Muscle of leg (tissue), 11 donors: Measurements from ENCODE around the gene FOXK1. TPM values are rescaled to one million over a fixed set of nuclear protein-coding genes. Genes with fewer than 3 reads are reported as not detected.

Experiments used
- DNase-seq: peaks from one replicate; pipeline ENCODE4 v3.0.0; 2013
- H3K27ac ChIP-seq: one replicate; pipeline ENCODE4 v1.5.1; 2013; ENCODE audit warnings: mild to moderate bottlenecking, low read length, control low read depth
- H3K27me3 ChIP-seq: one replicate; pipeline ENCODE4 v1.6.1; 2013; ENCODE audit warnings: low read length; ENCODE audit not compliant: control insufficient read depth, insufficient read depth
- H3K36me3 ChIP-seq: one replicate; pipeline ENCODE4 v1.6.1; 2013; ENCODE audit warnings: low read length; ENCODE audit not compliant: control insufficient read depth, insufficient read depth
- H3K4me1 ChIP-seq: one replicate; pipeline ENCODE4 v1.6.1; 2013; ENCODE audit warnings: low read length; ENCODE audit not compliant: control insufficient read depth, insufficient read depth
- H3K4me3 ChIP-seq: one replicate; pipeline ENCODE4 v1.5.1; 2013; ENCODE audit warnings: low read length, control low read depth
- H3K9me3 ChIP-seq: replicated peaks from 2 replicates; pipeline ENCODE4 v1.6.1; 2013; ENCODE audit warnings: low read depth, low read length; ENCODE audit not compliant: control insufficient read depth
- whole genome bisulfite sequencing: methylation state at CpG from one replicate; pipeline ENCODE4 v1.1.5; 2013; ENCODE audit warnings: missing lambda C conversion rate; ENCODE audit not compliant: insufficient coverage; 5-methylcytosine and 5-hydroxymethylcytosine counted together
- polyA plus RNA-seq, 8 donors: library from polyadenylated mRNA; unstranded; fragments of 120-200 nt; gene quantifications; one replicate each; pipeline versions ENCODE4 v1.2.1 to v1.2.3, GENCODE V29; 2013; ENCODE audit warnings: inconsistent platforms in 1 of 8, low replicate concordance in 1 of 8; ENCODE audit not compliant: insufficient read length in 8 of 8, insufficient read depth in 1 of 8
- total RNA-seq: library from RNA; stranded (reverse); fragments of 120-200 nt; gene quantifications from one replicate; pipeline ENCODE4 v1.2.4, GENCODE V29; 2013

The FOXK1 gene
- total and polyA plus RNA-seq, 9 donors, result 10.9 to 19.8 (median 18.2) TPM

DNA sequence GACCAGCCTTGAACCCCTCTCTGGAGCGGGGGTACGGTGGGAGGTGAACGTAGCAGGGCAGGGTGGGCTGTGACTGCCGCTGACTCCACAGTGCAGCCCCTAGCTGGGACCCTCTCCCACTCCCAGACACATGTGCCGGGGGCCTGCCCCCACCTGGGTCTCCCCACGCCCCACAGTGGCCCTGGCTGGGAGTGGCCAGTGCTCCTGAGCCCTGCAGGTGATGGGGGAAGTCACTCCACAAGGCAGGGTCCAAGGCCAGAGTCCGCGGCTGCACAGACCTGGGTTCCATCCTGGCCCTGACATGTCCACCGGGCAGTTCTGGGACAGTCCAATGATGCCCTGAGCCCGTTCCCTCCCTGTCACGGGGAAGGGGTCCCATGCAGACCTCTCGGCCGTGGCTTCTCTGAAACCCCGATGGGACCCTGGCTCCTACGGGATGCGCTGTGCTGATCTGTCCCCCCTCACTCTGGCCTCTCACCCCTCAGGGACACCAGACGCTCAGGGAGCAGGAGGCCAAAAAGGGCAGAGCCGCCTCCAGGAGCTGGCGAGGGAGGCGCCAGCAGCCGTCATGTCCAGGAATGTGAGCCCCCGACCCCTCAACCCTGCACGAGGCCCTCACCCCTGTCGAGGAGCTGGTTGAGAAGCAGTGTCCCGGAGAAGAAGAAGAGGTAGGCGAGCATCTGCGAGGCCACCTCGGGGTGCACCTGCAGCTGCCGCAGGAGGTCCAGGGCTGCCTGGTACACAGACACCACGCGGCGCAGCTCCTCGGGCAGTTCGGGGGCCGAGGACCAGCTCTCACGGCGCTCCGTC lies 133.7 kb downstream of the FOXK1 start:
- Histone ChIP-seq H3K9me3 (peaks cover 2% of the 10 kb centered on the region), H3K4me1 (peaks cover 27% of the 10 kb centered on the region), H3K4me3 (no peak overlapping the region), H3K27me3 (no peaks in the 10 kb centered on the region), H3K27ac (no peak overlapping the region), H3K36me3 (no peaks in the 10 kb centered on the region)
- WGBS, result 89% methylated on average over 36 of the region's 38 CpGs
- DNase-seq, result no peak

- Histone ChIP-seq H3K9me3 (peaks cover 2% of the 10 kb centered on the region), H3K36me3 (no peaks in the 10 kb centered on the region), H3K27ac (no peak overlapping the region), H3K4me3 (no peak overlapping the region), H3K27me3 (no peaks in the 10 kb centered on the region), H3K4me1 (peaks cover 33% of the 10 kb centered on the region)
- DNase-seq, result no peak
- 90% methylated on average over 13 of the region's 26 CpGs for WGBS
These were observed 134.5 kb downstream of the FOXK1 start for GRCh38 chr7:4816419-4817080.

- Histone ChIP-seq H3K9me3 (peaks cover 2% of the 10 kb centered on the region), H3K36me3 (no peaks in the 10 kb centered on the region), H3K4me3 (no peak overlapping the region), H3K27me3 (no peaks in the 10 kb centered on the region), H3K4me1 (peaks cover 33% of the 10 kb centered on the region), H3K27ac (no peak overlapping the region)
- DNase-seq, result no peak
- WGBS, result 82% methylated on average over 19 of the region's 38 CpGs
These were observed 135.2 kb downstream of the FOXK1 start for GRCh38 chr7:4817178-4817901.

- 62% methylated on average over 21 of the region's 32 CpGs for WGBS
These were observed 136.1 kb downstream of the FOXK1 start for GRCh38 chr7:4818000-4818794.

DNA sequence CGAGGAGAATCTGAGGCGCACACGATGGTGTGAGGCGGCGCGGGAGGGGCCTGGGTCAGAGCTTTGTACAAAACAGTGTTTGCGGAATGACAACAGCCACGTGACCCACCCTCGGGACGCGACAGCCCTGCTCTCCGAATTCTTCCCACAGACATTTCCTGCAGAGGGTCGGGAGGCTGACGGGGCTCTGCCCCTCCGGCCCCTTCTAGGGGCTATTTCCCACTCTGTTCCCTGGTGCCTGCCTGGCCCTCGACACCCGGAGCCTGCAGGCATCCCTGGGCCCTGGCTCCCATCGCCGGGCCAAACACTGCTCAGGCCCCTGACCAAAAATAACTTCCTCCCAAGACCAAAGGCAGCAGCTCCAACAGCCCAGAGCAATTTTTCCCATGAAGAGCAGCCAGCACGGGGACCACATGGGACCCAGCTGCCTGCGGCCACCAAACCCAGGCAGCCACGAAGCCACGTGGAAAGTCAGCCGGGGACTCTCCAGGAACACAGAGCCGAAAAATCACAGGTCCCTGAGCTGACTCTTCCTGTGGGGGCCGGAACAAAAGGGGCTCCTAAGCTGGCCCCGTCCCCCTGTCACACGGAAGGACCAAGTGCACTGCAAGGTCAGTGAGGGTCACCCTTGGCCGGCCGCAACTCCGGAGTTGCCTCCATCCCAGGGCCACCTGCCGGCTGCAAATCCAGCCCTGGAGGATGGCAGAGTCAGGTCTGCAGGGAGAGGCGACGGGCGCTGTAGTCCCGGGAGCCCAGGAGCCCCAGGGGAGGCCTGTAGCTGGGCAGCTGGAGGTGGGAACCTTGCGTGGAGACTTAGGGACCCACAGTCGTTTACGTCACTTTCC lies 137.7 kb downstream of the FOXK1 start:
- H3K27ac ChIP-seq, result peak overlapping the region; percentile 78
- WGBS, result 34% methylated on average over 33 of the region's 39 CpGs
- DNase-seq, result peak; percentile 81

More at GRCh38 chr7:4818000-4818794, 136.1 kb downstream of the FOXK1 start:
- Histone ChIP-seq H3K4me1 (peaks cover 33% of the 10 kb centered on the region), H3K4me3 (no peak overlapping the region), H3K9me3 (peaks cover 2% of the 10 kb centered on the region), H3K36me3 (no peaks in the 10 kb centered on the region), H3K27me3 (no peaks in the 10 kb centered on the region), H3K27ac (no peak overlapping the region)
- no peak for DNase-seq

GRCh38 chr7:4820405-4820966 lies 138.4 kb downstream of the FOXK1 start:
- Histone ChIP-seq H3K36me3 (no peaks in the 10 kb centered on the region), H3K4me3 (no peak overlapping the region)
- 36% methylated on average over 10 of the region's 19 CpGs for WGBS

More for the DNA sequence above, 137.7 kb downstream of the FOXK1 start:
- H3K9me3 ChIP-seq, result no peaks in the 10 kb centered on the region
- H3K4me1 ChIP-seq, result peaks cover 33% of the 10 kb centered on the region
- H3K36me3 ChIP-seq, result no peaks in the 10 kb centered on the region
- no peaks in the 10 kb centered on the region for H3K27me3 ChIP-seq
- H3K4me3 ChIP-seq, result no peak overlapping the region

More at GRCh38 chr7:4820405-4820966, 138.4 kb downstream of the FOXK1 start:
- Histone ChIP-seq H3K4me1 (peaks cover 33% of the 10 kb centered on the region), H3K27me3 (no peaks in the 10 kb centered on the region), H3K27ac (peak overlapping the region; percentile 78), H3K9me3 (no peaks in the 10 kb centered on the region)
- DNase-seq, result peak; percentile 65

Other genes starting within 250 kb of the FOXK1 start
- 12.8 TPM for gene AP5Z1, start 93.3 kb downstream of the FOXK1 start, total RNA-seq
- 10 to 100 TPM; 13.9 to 22.9 (median 15.6) TPM for gene AP5Z1, start 93.3 kb downstream of the FOXK1 start, polyA plus RNA-seq
- gene PAPOLB, start 179.7 kb downstream of the FOXK1 start, total RNA-seq, result 0.22 TPM
- gene PAPOLB, start 179.7 kb downstream of the FOXK1 start, polyA plus RNA-seq, result under 1 TPM in 5 of 8 donors, not detected in 3; 0.04 to 0.07 (median 0.05) TPM
- 3.0 TPM for gene RADIL, start 201.4 kb downstream of the FOXK1 start, total RNA-seq
- gene RADIL, start 201.4 kb downstream of the FOXK1 start, polyA plus RNA-seq, result 1 to 10 TPM; 3.1 to 5.3 (median 3.8) TPM